Amygdala (tissue), 56 donors: Measurements from ENCODE around the gene CHST3.

Experiments used
- DNase-seq, 56 donors: peaks; one replicate each; lab custom pipeline; 2025; lab: John Stamatoyannopoulos, UW

The CHST3 gene

GRCh38 chr10:72007246-72007892, 43.2 kb downstream of the CHST3 start:
- DNase-seq, result peak in 23 of 56 donors; percentile 21 to 67 (median 36)

- DNase-seq, result no peak
Measured at GRCh38 chr10:72008096-72008981, 44.1 kb downstream of the CHST3 start.

GRCh38 chr10:72009051-72009424, 44.8 kb downstream of the CHST3 start:
- DNase-seq, result no peak

- DNase-seq, result peak in 50 of 56 donors; percentile 32 to 83 (median 63)
Measured at GRCh38 chr10:72009425-72010081, 45.4 kb downstream of the CHST3 start.

GRCh38 chr10:72010234-72010973, 46.2 kb downstream of the CHST3 start:
- no peak for DNase-seq

GRCh38 chr10:72011016-72011415, 46.8 kb downstream of the CHST3 start:
- peak in 1 of 56 donors; percentile 37 for DNase-seq

GRCh38 chr10:72011468-72011867, 47.3 kb downstream of the CHST3 start:
- DNase-seq, result peak in 43 of 56 donors; percentile 17 to 86 (median 60)

GRCh38 chr10:72011976-72012512, 47.8 kb downstream of the CHST3 start:
- DNase-seq, result peak in 5 of 56 donors; percentile 7 to 37 (median 28)

GRCh38 chr10:72012796-72013195, 48.6 kb downstream of the CHST3 start:
- DNase-seq, result peak in 3 of 56 donors; percentile 43 to 60 (median 55)

- DNase-seq, result peak in 34 of 56 donors; percentile 19 to 74 (median 50)
Measured at GRCh38 chr10:72013202-72013945, 49.2 kb downstream of the CHST3 start.

GRCh38 chr10:72014197-72014596, 50.0 kb downstream of the CHST3 start:
- DNase-seq, result no peak

GRCh38 chr10:72014785-72015480, 50.7 kb downstream of the CHST3 start:
- DNase-seq, result no peak

GRCh38 chr10:72015841-72016240, 51.6 kb downstream of the CHST3 start:
- DNase-seq, result no peak

GRCh38 chr10:72016608-72017300, 52.6 kb downstream of the CHST3 start:
- DNase-seq, result peak in 19 of 56 donors; percentile 13 to 59 (median 34)

GRCh38 chr10:72019085-72019876, 55.1 kb downstream of the CHST3 start:
- no peak for DNase-seq

GRCh38 chr10:72020914-72021809, 57.0 kb downstream of the CHST3 start:
- no peak for DNase-seq
